WTC11 (cell line): ENCODE data around the gene RAB4A. TPM values are rescaled to one million over a fixed set of nuclear protein-coding genes. Genes with fewer than 3 reads are reported as not detected.

ENCODE experiments used
- ATAC-seq: fragments of 200-7000 bp; cut with Tn5 transposase; 2 replicates; pipeline ENCODE4 v1.10.0; 2021; ENCODE audit warnings: mild to moderate bottlenecking, moderate library complexity
- CTCF ChIA-PET: fragments of 300-600 bp; sonication (Branson Sonifier 250); formaldehyde crosslinking; loops from one replicate; lab custom pipeline; 2021; ENCODE audit warnings: antibody characterized with exemption; lab: Charles Lee
- POLR2A ChIA-PET: fragments of 350-600 bp; sonication (Branson Sonifier 250); formaldehyde crosslinking; loops from one replicate; lab custom pipeline; 2021; ENCODE audit warnings: antibody characterized with exemption; lab: Charles Lee
- DNase-seq: peaks from one replicate; pipeline ENCODE4 v3.0.0; 2021; ENCODE audit warnings: low spot score
- H3K27ac Mint-ChIP-seq: 2 replicates; pipeline ENCODE4 v1.8.0; 2021; ENCODE audit warnings: mixed read lengths
- H3K27me3 Mint-ChIP-seq: 2 replicates; pipeline ENCODE4 v1.8.0; 2021; ENCODE audit warnings: low read depth, mild to moderate bottlenecking, moderate library complexity, mixed read lengths
- H3K36me3 Mint-ChIP-seq: 2 replicates; pipeline ENCODE4 v1.8.0; 2021; ENCODE audit warnings: mixed read lengths
- H3K4me1 Mint-ChIP-seq: 2 replicates; pipeline ENCODE4 v1.8.0; 2022; ENCODE audit warnings: mixed read lengths
- H3K4me3 Mint-ChIP-seq: 2 replicates; pipeline ENCODE4 v1.8.0; 2021; ENCODE audit warnings: mild to moderate bottlenecking, moderate library complexity, mixed read lengths
- H3K9me3 Mint-ChIP-seq: 2 replicates; pipeline ENCODE4 v1.8.0; 2021; ENCODE audit warnings: mixed read lengths
- AFF4 ChIP-seq: sonication (generic); formaldehyde crosslinking; IDR thresholded peaks from 2 replicates; pipeline ENCODE4 v1.8.1; 2023; ENCODE audit warnings: mild to moderate bottlenecking, missing genetic modification reagents, borderline replicate concordance
- ATF6 ChIP-seq: sonication (generic); formaldehyde crosslinking; IDR thresholded peaks from 2 replicates; pipeline ENCODE4 v1.8.1; 2023; ENCODE audit warnings: mild to moderate bottlenecking, missing genetic modification reagents
- CBFB ChIP-seq: sonication (generic); formaldehyde crosslinking; IDR thresholded peaks from 2 replicates; pipeline ENCODE4 v1.8.1; 2022; ENCODE audit warnings: mild to moderate bottlenecking, low read depth, missing genetic modification reagents
- CREM ChIP-seq: sonication (generic); formaldehyde crosslinking; IDR thresholded peaks from 2 replicates; pipeline ENCODE4 v1.8.1; 2022; ENCODE audit warnings: mild to moderate bottlenecking, missing genetic modification reagents, moderate library complexity
- E2F4 ChIP-seq: sonication (generic); formaldehyde crosslinking; IDR thresholded peaks from 2 replicates; pipeline ENCODE4 v1.8.1; 2022; ENCODE audit warnings: low read depth, mild to moderate bottlenecking, moderate library complexity, missing genetic modification reagents, borderline replicate concordance
- ETV6 ChIP-seq: sonication (generic); formaldehyde crosslinking; IDR thresholded peaks from 2 replicates; pipeline ENCODE4 v1.8.1; 2022; ENCODE audit warnings: mild to moderate bottlenecking, missing genetic modification reagents
- FOXJ3 ChIP-seq: sonication (generic); formaldehyde crosslinking; IDR thresholded peaks from 2 replicates; pipeline ENCODE4 v1.9.0; 2021; ENCODE audit warnings: missing genetic modification reagents, mild to moderate bottlenecking, borderline replicate concordance
- GRHL2 ChIP-seq: fragments of 250-450 bp; sonication (Bioruptor Pico); IDR thresholded peaks from 2 replicates; pipeline ENCODE4 v1.8.0; 2022; ENCODE audit warnings: mild to moderate bottlenecking, moderate library complexity; ENCODE audit not compliant: insufficient replicate concordance, severe bottlenecking
- GTF2I ChIP-seq: fragments of 250-450 bp; sonication (Bioruptor Pico); conservative IDR thresholded peaks from 2 replicates; pipeline ENCODE4 v1.4.0; 2021; ENCODE audit warnings: mild to moderate bottlenecking
- SP1 ChIP-seq: sonication (generic); formaldehyde crosslinking; conservative IDR thresholded peaks from 2 replicates; pipeline ENCODE4 v1.8.1; 2022; ENCODE audit warnings: missing genetic modification reagents
- ZBTB21 ChIP-seq: sonication (generic); formaldehyde crosslinking; IDR thresholded peaks from 2 replicates; pipeline ENCODE4 v1.8.1; 2023; ENCODE audit warnings: mild to moderate bottlenecking, missing genetic modification reagents, borderline replicate concordance
- ZBTB43 ChIP-seq: sonication (generic); formaldehyde crosslinking; IDR thresholded peaks from 2 replicates; pipeline ENCODE4 v1.8.1; 2023; ENCODE audit warnings: mild to moderate bottlenecking, missing genetic modification reagents
- total RNA-seq: library from RNA; stranded (reverse); gene quantifications from 3 replicates; pipeline ENCODE4 v1.2.3, GENCODE V29; 2021
- TF ChIP-seq, protein P1 (sequence below): sonication (generic); formaldehyde crosslinking; IDR thresholded peaks from 2 replicates; pipeline ENCODE4 v1.8.0; 2022; ENCODE audit warnings: mild to moderate bottlenecking, missing genetic modification reagents
- TF ChIP-seq, protein P2 (sequence below): sonication (generic); formaldehyde crosslinking; IDR thresholded peaks from 2 replicates; pipeline ENCODE4 v1.8.0; 2022; ENCODE audit warnings: missing genetic modification reagents
- TF ChIP-seq, protein P3 (sequence below): sonication (generic); formaldehyde crosslinking; IDR thresholded peaks from 2 replicates; pipeline ENCODE4 v1.8.1; 2023; ENCODE audit warnings: mild to moderate bottlenecking, moderate library complexity, missing genetic modification reagents

Gene RAB4A
- total RNA-seq, 1 experiment from 2014 or later: 67.9 TPM

- TF ChIP-seq FOXJ3: no peak
- TF ChIP-seq ETV6: no peak
- TF ChIP-seq, protein P1, sequence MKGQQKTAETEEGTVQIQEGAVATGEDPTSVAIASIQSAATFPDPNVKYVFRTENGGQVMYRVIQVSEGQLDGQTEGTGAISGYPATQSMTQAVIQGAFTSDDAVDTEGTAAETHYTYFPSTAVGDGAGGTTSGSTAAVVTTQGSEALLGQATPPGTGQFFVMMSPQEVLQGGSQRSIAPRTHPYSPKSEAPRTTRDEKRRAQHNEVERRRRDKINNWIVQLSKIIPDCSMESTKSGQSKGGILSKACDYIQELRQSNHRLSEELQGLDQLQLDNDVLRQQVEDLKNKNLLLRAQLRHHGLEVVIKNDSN: no peak
Measured at GRCh38 chr1:229278120-229278741, 7.3 kb downstream of the RAB4A start (continued).

GRCh38 chr1:229279242-229279641 lies 8.3 kb downstream of the RAB4A start:
- ATAC-seq (no peak), DNase-seq (no peak)
- no peak overlapping the region for H3K27ac Mint-ChIP-seq
- no peaks in the 10 kb centered on the region for H3K36me3 Mint-ChIP-seq
- H3K27me3 Mint-ChIP-seq: no peaks in the 10 kb centered on the region
- ChIA-PET POLR2A (no interaction called here), CTCF (interaction anchor here (1.6 kb wide), 1 partner anchor 203 kb away, joined by 4 read pairs; no protein-coding TSS in a partner anchor)
- H3K9me3 Mint-ChIP-seq: no peaks in the 10 kb centered on the region
- no peak overlapping the region for H3K4me3 Mint-ChIP-seq
- H3K4me1 Mint-ChIP-seq: peaks cover 18% of the 10 kb centered on the region
- TF ChIP-seq ZBTB43 (CRISPR knock-in tag) (no peak), AFF4 (CRISPR knock-in tag) (no peak), CREM (CRISPR knock-in tag) (no peak), ZBTB21 (CRISPR knock-in tag) (no peak), CBFB (CRISPR knock-in tag) (no peak), ATF6 (no peak), GTF2I (no peak), GRHL2 (CRISPR knock-in tag) (no peak), SP1 (CRISPR knock-in tag) (no peak), E2F4 (CRISPR knock-in tag) (no peak)
- TF ChIP-seq, protein P2, sequence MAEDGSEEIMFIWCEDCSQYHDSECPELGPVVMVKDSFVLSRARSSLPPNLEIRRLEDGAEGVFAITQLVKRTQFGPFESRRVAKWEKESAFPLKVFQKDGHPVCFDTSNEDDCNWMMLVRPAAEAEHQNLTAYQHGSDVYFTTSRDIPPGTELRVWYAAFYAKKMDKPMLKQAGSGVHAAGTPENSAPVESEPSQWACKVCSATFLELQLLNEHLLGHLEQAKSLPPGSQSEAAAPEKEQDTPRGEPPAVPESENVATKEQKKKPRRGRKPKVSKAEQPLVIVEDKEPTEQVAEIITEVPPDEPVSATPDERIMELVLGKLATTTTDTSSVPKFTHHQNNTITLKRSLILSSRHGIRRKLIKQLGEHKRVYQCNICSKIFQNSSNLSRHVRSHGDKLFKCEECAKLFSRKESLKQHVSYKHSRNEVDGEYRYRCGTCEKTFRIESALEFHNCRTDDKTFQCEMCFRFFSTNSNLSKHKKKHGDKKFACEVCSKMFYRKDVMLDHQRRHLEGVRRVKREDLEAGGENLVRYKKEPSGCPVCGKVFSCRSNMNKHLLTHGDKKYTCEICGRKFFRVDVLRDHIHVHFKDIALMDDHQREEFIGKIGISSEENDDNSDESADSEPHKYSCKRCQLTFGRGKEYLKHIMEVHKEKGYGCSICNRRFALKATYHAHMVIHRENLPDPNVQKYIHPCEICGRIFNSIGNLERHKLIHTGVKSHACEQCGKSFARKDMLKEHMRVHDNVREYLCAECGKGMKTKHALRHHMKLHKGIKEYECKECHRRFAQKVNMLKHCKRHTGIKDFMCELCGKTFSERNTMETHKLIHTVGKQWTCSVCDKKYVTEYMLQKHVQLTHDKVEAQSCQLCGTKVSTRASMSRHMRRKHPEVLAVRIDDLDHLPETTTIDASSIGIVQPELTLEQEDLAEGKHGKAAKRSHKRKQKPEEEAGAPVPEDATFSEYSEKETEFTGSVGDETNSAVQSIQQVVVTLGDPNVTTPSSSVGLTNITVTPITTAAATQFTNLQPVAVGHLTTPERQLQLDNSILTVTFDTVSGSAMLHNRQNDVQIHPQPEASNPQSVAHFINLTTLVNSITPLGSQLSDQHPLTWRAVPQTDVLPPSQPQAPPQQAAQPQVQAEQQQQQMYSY (CRISPR knock-in tag): no peak
- TF ChIP-seq, protein P3, sequence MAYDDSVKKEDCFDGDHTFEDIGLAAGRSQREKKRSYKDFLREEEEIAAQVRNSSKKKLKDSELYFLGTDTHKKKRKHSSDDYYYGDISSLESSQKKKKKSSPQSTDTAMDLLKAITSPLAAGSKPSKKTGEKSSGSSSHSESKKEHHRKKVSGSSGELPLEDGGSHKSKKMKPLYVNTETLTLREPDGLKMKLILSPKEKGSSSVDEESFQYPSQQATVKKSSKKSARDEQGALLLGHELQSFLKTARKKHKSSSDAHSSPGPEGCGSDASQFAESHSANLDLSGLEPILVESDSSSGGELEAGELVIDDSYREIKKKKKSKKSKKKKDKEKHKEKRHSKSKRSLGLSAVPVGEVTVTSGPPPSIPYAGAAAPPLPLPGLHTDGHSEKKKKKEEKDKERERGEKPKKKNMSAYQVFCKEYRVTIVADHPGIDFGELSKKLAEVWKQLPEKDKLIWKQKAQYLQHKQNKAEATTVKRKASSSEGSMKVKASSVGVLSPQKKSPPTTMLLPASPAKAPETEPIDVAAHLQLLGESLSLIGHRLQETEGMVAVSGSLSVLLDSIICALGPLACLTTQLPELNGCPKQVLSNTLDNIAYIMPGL (CRISPR knock-in tag): no peak
